ENCODE measurements around the gene GLB1L2. TPM values are rescaled to one million over a fixed set of nuclear protein-coding genes. Genes with fewer than 3 reads are reported as not detected.

The GLB1L2 gene
- total RNA-seq, 1 donor from 2014 or later, result 1.0 TPM

GRCh38 chr11:134365011-134365925, 33.5 kb downstream of the GLB1L2 start:
- no peak overlapping the region for H3K4me3 ChIP-seq (ENCODE audit: low read length in 3 of 3)
- H3K36me3 ChIP-seq (ENCODE audit: control insufficient read depth in 3 of 3, insufficient read depth in 3 of 3, low read length in 3 of 3), result no peaks in the 10 kb centered on the region
- H3K27me3 ChIP-seq (ENCODE audit: control insufficient read depth in 3 of 3, insufficient read depth in 3 of 3, low read length in 3 of 3), result peaks cover 0 to 10% (median 0%) of the 10 kb centered on the region in 3 donors
- no peak overlapping the region for H3K9ac ChIP-seq (ENCODE audit: low read depth in 1 of 3, low read length in 3 of 3)
- no peaks in the 10 kb centered on the region for H3K4me1 ChIP-seq (ENCODE audit: control insufficient read depth in 3 of 3, insufficient read depth in 3 of 3, low read length in 3 of 3)
- H3K27ac ChIP-seq (ENCODE audit: low read depth, low read length), result no peak overlapping the region
- no peaks in the 10 kb centered on the region for H3K9me3 ChIP-seq (ENCODE audit: control insufficient read depth in 3 of 3, low read length in 3 of 3)

GRCh38 chr11:134366254-134366653, 34.5 kb downstream of the GLB1L2 start:
- H3K4me3 ChIP-seq (ENCODE audit: low read length in 3 of 3), result no peak overlapping the region
- H3K27me3 ChIP-seq (ENCODE audit: control insufficient read depth in 3 of 3, insufficient read depth in 3 of 3, low read length in 3 of 3), result peaks cover 0 to 12% (median 0%) of the 10 kb centered on the region in 3 donors
- no peak overlapping the region for H3K27ac ChIP-seq (ENCODE audit: low read depth, low read length)
- no peaks in the 10 kb centered on the region for H3K36me3 ChIP-seq (ENCODE audit: control insufficient read depth in 3 of 3, insufficient read depth in 3 of 3, low read length in 3 of 3)
- no peaks in the 10 kb centered on the region for H3K4me1 ChIP-seq (ENCODE audit: control insufficient read depth in 3 of 3, insufficient read depth in 3 of 3, low read length in 3 of 3)
- H3K9ac ChIP-seq (ENCODE audit: low read depth in 1 of 3, low read length in 3 of 3), result no peak overlapping the region
- H3K9me3 ChIP-seq (ENCODE audit: control insufficient read depth in 3 of 3, low read length in 3 of 3), result no peaks in the 10 kb centered on the region

GRCh38 chr11:134367781-134368180, 36.0 kb downstream of the GLB1L2 start:
- no peak overlapping the region for H3K9ac ChIP-seq (ENCODE audit: low read depth in 1 of 3, low read length in 3 of 3)
- peaks cover 0 to 9% (median 1%) of the 10 kb centered on the region in 3 donors for H3K27me3 ChIP-seq (ENCODE audit: control insufficient read depth in 3 of 3, insufficient read depth in 3 of 3, low read length in 3 of 3)
- H3K27ac ChIP-seq (ENCODE audit: low read depth, low read length), result no peak overlapping the region

GRCh38 chr11:134369656-134370525, 38.1 kb downstream of the GLB1L2 start:
- Histone ChIP-seq H3K27ac (ENCODE audit: low read depth, low read length) (no peak overlapping the region), H3K9ac (ENCODE audit: low read depth in 1 of 3, low read length in 3 of 3) (no peak overlapping the region), H3K9me3 (ENCODE audit: control insufficient read depth in 3 of 3, low read length in 3 of 3) (no peaks in the 10 kb centered on the region), H3K36me3 (ENCODE audit: control insufficient read depth in 3 of 3, insufficient read depth in 3 of 3, low read length in 3 of 3) (no peaks in the 10 kb centered on the region), H3K4me1 (ENCODE audit: control insufficient read depth in 3 of 3, insufficient read depth in 3 of 3, low read length in 3 of 3) (no peaks in the 10 kb centered on the region), H3K4me3 (ENCODE audit: low read length in 3 of 3) (no peak overlapping the region), H3K27me3 (ENCODE audit: control insufficient read depth in 3 of 3, insufficient read depth in 3 of 3, low read length in 3 of 3) (peaks cover 0 to 4% (median 2%) of the 10 kb centered on the region in 3 donors)

More at GRCh38 chr11:134367781-134368180, 36.0 kb downstream of the GLB1L2 start:
- Histone ChIP-seq H3K4me3 (ENCODE audit: low read length in 3 of 3) (no peak overlapping the region), H3K9me3 (ENCODE audit: control insufficient read depth in 3 of 3, low read length in 3 of 3) (no peaks in the 10 kb centered on the region), H3K4me1 (ENCODE audit: control insufficient read depth in 3 of 3, insufficient read depth in 3 of 3, low read length in 3 of 3) (no peaks in the 10 kb centered on the region), H3K36me3 (ENCODE audit: control insufficient read depth in 3 of 3, insufficient read depth in 3 of 3, low read length in 3 of 3) (no peaks in the 10 kb centered on the region)

GRCh38 chr11:134370526-134371435, 39.0 kb downstream of the GLB1L2 start:
- no peaks in the 10 kb centered on the region for H3K4me1 ChIP-seq (ENCODE audit: control insufficient read depth in 3 of 3, insufficient read depth in 3 of 3, low read length in 3 of 3)
- H3K27me3 ChIP-seq (ENCODE audit: control insufficient read depth in 3 of 3, insufficient read depth in 3 of 3, low read length in 3 of 3), result peaks cover 0 to 4% (median 2%) of the 10 kb centered on the region in 3 donors
- H3K27ac ChIP-seq (ENCODE audit: low read depth, low read length), result no peak overlapping the region
- no peak overlapping the region for H3K9ac ChIP-seq (ENCODE audit: low read depth in 1 of 3, low read length in 3 of 3)
- no peak overlapping the region for H3K4me3 ChIP-seq (ENCODE audit: low read length in 3 of 3)
- H3K36me3 ChIP-seq (ENCODE audit: control insufficient read depth in 3 of 3, insufficient read depth in 3 of 3, low read length in 3 of 3), result no peaks in the 10 kb centered on the region
- H3K9me3 ChIP-seq (ENCODE audit: control insufficient read depth in 3 of 3, low read length in 3 of 3), result no peaks in the 10 kb centered on the region

- H3K27ac ChIP-seq (ENCODE audit: low read depth, low read length), result no peak overlapping the region
- H3K9me3 ChIP-seq (ENCODE audit: control insufficient read depth in 3 of 3, low read length in 3 of 3), result no peaks in the 10 kb centered on the region
- H3K27me3 ChIP-seq (ENCODE audit: control insufficient read depth in 3 of 3, insufficient read depth in 3 of 3, low read length in 3 of 3), result peaks cover 0 to 4% (median 2%) of the 10 kb centered on the region in 3 donors
Observed at GRCh38 chr11:134371436-134372185, 39.8 kb downstream of the GLB1L2 start.

GRCh38 chr11:134372536-134372935, 40.7 kb downstream of the GLB1L2 start:
- Histone ChIP-seq H3K4me1 (ENCODE audit: control insufficient read depth in 3 of 3, insufficient read depth in 3 of 3, low read length in 3 of 3) (no peaks in the 10 kb centered on the region), H3K27me3 (ENCODE audit: control insufficient read depth in 3 of 3, insufficient read depth in 3 of 3, low read length in 3 of 3) (peaks cover 0 to 8% (median 5%) of the 10 kb centered on the region in 3 donors), H3K9ac (ENCODE audit: low read depth in 1 of 3, low read length in 3 of 3) (no peak overlapping the region), H3K36me3 (ENCODE audit: control insufficient read depth in 3 of 3, insufficient read depth in 3 of 3, low read length in 3 of 3) (no peaks in the 10 kb centered on the region), H3K9me3 (ENCODE audit: control insufficient read depth in 3 of 3, low read length in 3 of 3) (no peaks in the 10 kb centered on the region), H3K4me3 (ENCODE audit: low read length in 3 of 3) (no peak overlapping the region), H3K27ac (ENCODE audit: low read depth, low read length) (no peak overlapping the region)

More at GRCh38 chr11:134371436-134372185, 39.8 kb downstream of the GLB1L2 start:
- H3K9ac ChIP-seq (ENCODE audit: low read depth in 1 of 3, low read length in 3 of 3), result no peak overlapping the region
- H3K36me3 ChIP-seq (ENCODE audit: control insufficient read depth in 3 of 3, insufficient read depth in 3 of 3, low read length in 3 of 3), result no peaks in the 10 kb centered on the region
- no peaks in the 10 kb centered on the region for H3K4me1 ChIP-seq (ENCODE audit: control insufficient read depth in 3 of 3, insufficient read depth in 3 of 3, low read length in 3 of 3)
- H3K4me3 ChIP-seq (ENCODE audit: low read length in 3 of 3), result no peak overlapping the region

GRCh38 chr11:134372961-134373360, 41.2 kb downstream of the GLB1L2 start:
- Histone ChIP-seq H3K9ac (ENCODE audit: low read depth in 1 of 3, low read length in 3 of 3) (no peak overlapping the region), H3K27me3 (ENCODE audit: control insufficient read depth in 3 of 3, insufficient read depth in 3 of 3, low read length in 3 of 3) (peaks cover 0 to 8% (median 5%) of the 10 kb centered on the region in 3 donors), H3K9me3 (ENCODE audit: control insufficient read depth in 3 of 3, low read length in 3 of 3) (no peaks in the 10 kb centered on the region), H3K4me1 (ENCODE audit: control insufficient read depth in 3 of 3, insufficient read depth in 3 of 3, low read length in 3 of 3) (no peaks in the 10 kb centered on the region), H3K36me3 (ENCODE audit: control insufficient read depth in 3 of 3, insufficient read depth in 3 of 3, low read length in 3 of 3) (no peaks in the 10 kb centered on the region), H3K4me3 (ENCODE audit: low read length in 3 of 3) (no peak overlapping the region), H3K27ac (ENCODE audit: low read depth, low read length) (no peak overlapping the region)

Data from skeletal muscle tissue (tissue), 4 donors.